Duodenal mucosa (tissue), 2 donors: Measurements from ENCODE around the gene PTPRJ.

Experiments used
- H3K27ac ChIP-seq: one replicate; pipeline ENCODE4 v1.7.0; 2013; ENCODE audit warnings: low read depth, low read length
- H3K27me3 ChIP-seq, 2 donors: one replicate each; pipeline ENCODE4 v1.7.0; 2013; ENCODE audit warnings: low read length in 2 of 2, control low read depth in 1 of 2; ENCODE audit not compliant: insufficient read depth in 2 of 2, control insufficient read depth in 1 of 2
- H3K36me3 ChIP-seq, 2 donors: one replicate each; pipeline ENCODE4 v1.7.0; 2013; ENCODE audit warnings: low read length in 2 of 2, control low read depth in 1 of 2; ENCODE audit not compliant: insufficient read depth in 2 of 2, control insufficient read depth in 1 of 2
- H3K4me1 ChIP-seq, 2 donors: one replicate each; pipeline ENCODE4 v1.7.0; 2013; ENCODE audit warnings: low read length in 2 of 2, control low read depth in 1 of 2; ENCODE audit not compliant: insufficient read depth in 2 of 2, control insufficient read depth in 1 of 2
- H3K4me3 ChIP-seq, 2 donors: one replicate each; pipeline ENCODE4 v1.7.0; 2013; ENCODE audit warnings: low read length in 2 of 2, low read depth in 1 of 2
- H3K9ac ChIP-seq, 2 donors: one replicate each; pipeline ENCODE4 v1.7.0; 2013; ENCODE audit warnings: low read length in 2 of 2, low read depth in 1 of 2
- H3K9me3 ChIP-seq, 2 donors: one replicate each; pipeline ENCODE4 v1.7.0; 2013; ENCODE audit warnings: low read length in 2 of 2, control low read depth in 1 of 2; ENCODE audit not compliant: control insufficient read depth in 1 of 2

PTPRJ gene

GRCh38 chr11:47967577-47968525 lies 12.5 kb upstream of the PTPRJ start:
- Histone ChIP-seq H3K27ac (no peak overlapping the region), H3K36me3 (no peaks in the 10 kb centered on the region), H3K4me3 (no peak overlapping the region), H3K9me3 (no peaks in the 10 kb centered on the region), H3K9ac (no peak overlapping the region), H3K4me1 (no peaks in the 10 kb centered on the region), H3K27me3 (no peaks in the 10 kb centered on the region)

GRCh38 chr11:47969401-47969800 lies 11.0 kb upstream of the PTPRJ start:
- Histone ChIP-seq H3K27me3 (no peaks in the 10 kb centered on the region), H3K36me3 (no peaks in the 10 kb centered on the region), H3K9ac (no peak overlapping the region), H3K27ac (no peak overlapping the region), H3K9me3 (no peaks in the 10 kb centered on the region), H3K4me1 (peaks cover 0 to 1% of the 10 kb centered on the region in 2 donors), H3K4me3 (no peak overlapping the region)

GRCh38 chr11:47971501-47971900 lies 8.9 kb upstream of the PTPRJ start:
- Histone ChIP-seq H3K9me3 (no peaks in the 10 kb centered on the region), H3K4me3 (no peak overlapping the region), H3K36me3 (no peaks in the 10 kb centered on the region), H3K9ac (no peak overlapping the region), H3K27me3 (no peaks in the 10 kb centered on the region), H3K27ac (no peak overlapping the region), H3K4me1 (peaks cover 0 to 5% of the 10 kb centered on the region in 2 donors)

- Histone ChIP-seq H3K4me1 (peaks cover 0 to 5% of the 10 kb centered on the region in 2 donors), H3K27ac (no peak overlapping the region), H3K27me3 (no peaks in the 10 kb centered on the region), H3K36me3 (no peaks in the 10 kb centered on the region), H3K4me3 (no peak overlapping the region), H3K9ac (no peak overlapping the region), H3K9me3 (no peaks in the 10 kb centered on the region)
Measured at GRCh38 chr11:47973173-47973572, 7.2 kb upstream of the PTPRJ start.

GRCh38 chr11:47976931-47977330 lies 3.4 kb upstream of the PTPRJ start:
- H3K27ac ChIP-seq: no peak overlapping the region
- no peaks in the 10 kb centered on the region for H3K9me3 ChIP-seq
- H3K27me3 ChIP-seq: no peaks in the 10 kb centered on the region
- H3K9ac ChIP-seq: no peak overlapping the region
- H3K4me3 ChIP-seq: no peak overlapping the region
- peaks cover 9 to 11% of the 10 kb centered on the region in 2 donors for H3K4me1 ChIP-seq
- H3K36me3 ChIP-seq: no peaks in the 10 kb centered on the region

GRCh38 chr11:47977623-47978022 lies 2.7 kb upstream of the PTPRJ start:
- no peaks in the 10 kb centered on the region for H3K9me3 ChIP-seq
- no peaks in the 10 kb centered on the region for H3K27me3 ChIP-seq
- no peak overlapping the region for H3K4me3 ChIP-seq
- no peaks in the 10 kb centered on the region for H3K36me3 ChIP-seq
- no peak overlapping the region for H3K27ac ChIP-seq
- peaks cover 15% of the 10 kb centered on the region in 2 donors for H3K4me1 ChIP-seq
- H3K9ac ChIP-seq: no peak overlapping the region

GRCh38 chr11:47979378-47980087 lies 826 bp upstream of the PTPRJ start:
- H3K9ac ChIP-seq: peak overlapping the region; percentile 38 to 59

GRCh38 chr11:47980907-47981621 lies 705 bp downstream of the PTPRJ start:
- H3K9me3 ChIP-seq: no peaks in the 10 kb centered on the region
- H3K9ac ChIP-seq: peak overlapping the region; percentile 71 to 72
- H3K27me3 ChIP-seq: no peaks in the 10 kb centered on the region
- peak overlapping the region; percentile 20 for H3K27ac ChIP-seq
- no peaks in the 10 kb centered on the region for H3K36me3 ChIP-seq
- peaks cover 27 to 30% of the 10 kb centered on the region in 2 donors for H3K4me1 ChIP-seq
- peak overlapping the region; percentile 75 to 78 for H3K4me3 ChIP-seq

More at GRCh38 chr11:47979378-47980087, 826 bp upstream of the PTPRJ start:
- no peaks in the 10 kb centered on the region for H3K27me3 ChIP-seq
- peaks cover 24 to 29% of the 10 kb centered on the region in 2 donors for H3K4me1 ChIP-seq
- H3K9me3 ChIP-seq: no peaks in the 10 kb centered on the region
- peak overlapping the region; percentile 60 to 65 for H3K4me3 ChIP-seq
- peak overlapping the region; percentile 62 for H3K27ac ChIP-seq
- H3K36me3 ChIP-seq: no peaks in the 10 kb centered on the region

GRCh38 chr11:47981667-47982404 lies 1.5 kb downstream of the PTPRJ start:
- H3K9ac ChIP-seq: peak overlapping the region; percentile 71 to 72
- peaks cover 35 to 36% of the 10 kb centered on the region in 2 donors for H3K4me1 ChIP-seq
- H3K9me3 ChIP-seq: no peaks in the 10 kb centered on the region
- H3K27me3 ChIP-seq: no peaks in the 10 kb centered on the region
- no peaks in the 10 kb centered on the region for H3K36me3 ChIP-seq
- peak overlapping the region; percentile 75 to 78 for H3K4me3 ChIP-seq
- H3K27ac ChIP-seq: no peak overlapping the region
